Caco-2 (cell line): Measurements from ENCODE around the gene SLC46A2. TPM values are rescaled to one million over a fixed set of nuclear protein-coding genes. Genes with fewer than 3 reads are reported as not detected.

Experiments
- BruUV-seq: library from RNA; stranded (reverse); fragments of 400-500 nt; replicated peaks from 2 replicates; lab custom pipeline; 2021; lab: Mats Ljungman, UMichigan
- CTCF ChIA-PET: fragments of 300-600 bp; sonication (Branson Sonifier 250); formaldehyde crosslinking; loops from one replicate; lab custom pipeline; 2022; ENCODE audit warnings: antibody characterized with exemption; lab: Charles Lee
- POLR2A ChIA-PET: fragments of 300-600 bp; sonication (Branson Sonifier 250); formaldehyde crosslinking; loops from one replicate; lab custom pipeline; 2022; ENCODE audit warnings: antibody characterized with exemption; lab: Charles Lee
- DNase-seq, 2 experiments: peaks; one replicate each; pipeline versions ENCODE4 v3.0.0 to v3.0.0-alpha.2; 2020 to 2022
- H3K27me3 ChIP-seq: replicated peaks from 2 replicates; pipeline ENCODE4 v1.6.0; 2011; ENCODE audit warnings: low read length; ENCODE audit not compliant: control insufficient read depth, insufficient read depth
- H3K36me3 ChIP-seq: 2 replicates; pipeline ENCODE4 v1.5.1; 2011; ENCODE audit warnings: low read length; ENCODE audit not compliant: control insufficient read depth, insufficient read depth
- H3K4me1 ChIP-seq: fragments of 250-450 bp; sonication (Bioruptor Pico); 2 replicates; pipeline ENCODE4 v1.5.1; 2020; ENCODE audit warnings: mild to moderate bottlenecking
- H3K4me3 ChIP-seq: 2 replicates; pipeline ENCODE4 v1.5.1; 2011; ENCODE audit warnings: low read depth, mild to moderate bottlenecking, control low read depth, low read length
- H3K9me3 ChIP-seq: fragments of 250-450 bp; sonication (Bioruptor Pico); 2 replicates; pipeline ENCODE4 v1.5.1; 2020; ENCODE audit warnings: mild to moderate bottlenecking, moderate library complexity
- H3K27ac Mint-ChIP-seq: one replicate; pipeline ENCODE4 v1.8.0; 2022; ENCODE audit warnings: mixed read lengths; ENCODE audit not compliant: unreplicated experiment
- H3K27me3 Mint-ChIP-seq: one replicate; pipeline ENCODE4 v1.8.0; 2022; ENCODE audit warnings: mixed read lengths; ENCODE audit not compliant: insufficient read depth, unreplicated experiment
- H3K36me3 Mint-ChIP-seq: one replicate; pipeline ENCODE4 v1.8.0; 2022; ENCODE audit warnings: mild to moderate bottlenecking, mixed read lengths; ENCODE audit not compliant: insufficient read depth, unreplicated experiment
- H3K4me1 Mint-ChIP-seq: one replicate; pipeline ENCODE4 v1.8.0; 2022; ENCODE audit warnings: low read depth, mixed read lengths; ENCODE audit not compliant: unreplicated experiment
- H3K4me3 Mint-ChIP-seq: one replicate; pipeline ENCODE4 v1.8.0; 2022; ENCODE audit warnings: mild to moderate bottlenecking, moderate library complexity, mixed read lengths; ENCODE audit not compliant: unreplicated experiment
- H3K9me3 Mint-ChIP-seq: one replicate; pipeline ENCODE4 v1.8.0; 2022; ENCODE audit warnings: mixed read lengths; ENCODE audit not compliant: unreplicated experiment
- CTCF ChIP-seq, 2 experiments: fragments of 200-600 bp in 1 of 2; IDR thresholded peaks; 1 replicate in 1 of 2; 2 replicates in 1 of 2; pipeline versions ENCODE4 v1.5.1 to v1.8.0; 2011 to 2022; ENCODE audit warnings: antibody characterized with exemption in 1 of 2, control low read depth in 1 of 2, inconsistent platforms in 1 of 2, low read depth in 1 of 2, low read length in 1 of 2, mild to moderate bottlenecking in 1 of 2, moderate library complexity in 1 of 2; ENCODE audit not compliant: insufficient read depth in 1 of 2, severe bottlenecking in 1 of 2, unreplicated experiment in 1 of 2
- intact Hi-C: fragments of 100-400 bp; cut with micrococcal nuclease; formaldehyde crosslinking; loops from one replicate; pipeline ENCODE4 v1.10.0; 2022; ENCODE audit not compliant: unreplicated experiment
- total RNA-seq: library from RNA; stranded (reverse); gene quantifications from 2 replicates; pipeline ENCODE4 v1.2.3, GENCODE V29; 2022

The SLC46A2 gene
- total RNA-seq, 1 experiment from 2014 or later: not detected

- Mint-ChIP-seq H3K9me3 (no peaks in the 10 kb centered on the region), H3K27me3 (peaks cover 5% of the 10 kb centered on the region), H3K4me1 (peaks cover 7% of the 10 kb centered on the region), H3K27ac (no peak overlapping the region), H3K36me3 (peaks cover 5% of the 10 kb centered on the region), H3K4me3 (no peak overlapping the region)
- BruUV-seq: no TSS peak
- ChIA-PET CTCF (no interaction called here), POLR2A (no interaction called here)
- H3K27me3 ChIP-seq: no peaks in the 10 kb centered on the region
- TF ChIP-seq CTCF (IDR thresholded peaks at IDR 0.05; ENCODE audit: insufficient read depth in 1 of 2, low read depth in 1 of 2, low read length in 1 of 2, severe bottlenecking in 1 of 2, unreplicated experiment in 1 of 2): no peak
- H3K36me3 ChIP-seq: no peaks in the 10 kb centered on the region
- H3K4me1 ChIP-seq: no peaks in the 10 kb centered on the region
- H3K4me3 ChIP-seq: no peak overlapping the region
- no peaks in the 10 kb centered on the region for H3K9me3 ChIP-seq
- no peak for DNase-seq
- intact Hi-C loops: no loop called here
These were observed 10.2 kb upstream of the SLC46A2 start for GRCh38 chr9:112900901-112901300.

- peaks cover 5% of the 10 kb centered on the region for H3K36me3 Mint-ChIP-seq
- no peak for DNase-seq
- intact Hi-C loops: no loop called here
- H3K9me3 Mint-ChIP-seq: no peaks in the 10 kb centered on the region
- H3K4me1 Mint-ChIP-seq: peaks cover 7% of the 10 kb centered on the region
- BruUV-seq: no TSS peak
- H3K27ac Mint-ChIP-seq: no peak overlapping the region
- CTCF ChIA-PET: no interaction called here
- no peak for TF ChIP-seq CTCF (IDR thresholded peaks at IDR 0.05; ENCODE audit: insufficient read depth in 1 of 2, low read depth in 1 of 2, low read length in 1 of 2, severe bottlenecking in 1 of 2, unreplicated experiment in 1 of 2)
- no peaks in the 10 kb centered on the region for H3K9me3 ChIP-seq
- H3K4me3 Mint-ChIP-seq: no peak overlapping the region
- peaks cover 5% of the 10 kb centered on the region for H3K27me3 Mint-ChIP-seq
- no peaks in the 10 kb centered on the region for H3K27me3 ChIP-seq
- no peak overlapping the region for H3K4me3 ChIP-seq
- POLR2A ChIA-PET: no interaction called here
- H3K36me3 ChIP-seq: no peaks in the 10 kb centered on the region
- no peaks in the 10 kb centered on the region for H3K4me1 ChIP-seq
These were observed 9.8 kb upstream of the SLC46A2 start for GRCh38 chr9:112900488-112900887.

GRCh38 chr9:112898872-112899311, 8.2 kb upstream of the SLC46A2 start:
- ChIA-PET POLR2A (no interaction called here), CTCF (no interaction called here)
- H3K4me1 ChIP-seq: no peaks in the 10 kb centered on the region
- Mint-ChIP-seq H3K27me3 (peaks cover 5% of the 10 kb centered on the region), H3K36me3 (peaks cover 5% of the 10 kb centered on the region), H3K4me1 (no peaks in the 10 kb centered on the region), H3K27ac (no peak overlapping the region), H3K9me3 (no peaks in the 10 kb centered on the region), H3K4me3 (no peak overlapping the region)
- no TSS peak for BruUV-seq
- no peak for DNase-seq
- H3K9me3 ChIP-seq: no peaks in the 10 kb centered on the region
- no peak overlapping the region for H3K4me3 ChIP-seq
- intact Hi-C loops: no loop called here
- TF ChIP-seq CTCF (IDR thresholded peaks at IDR 0.05; ENCODE audit: insufficient read depth in 1 of 2, low read depth in 1 of 2, low read length in 1 of 2, severe bottlenecking in 1 of 2, unreplicated experiment in 1 of 2): no peak
- H3K36me3 ChIP-seq: no peaks in the 10 kb centered on the region
- H3K27me3 ChIP-seq: no peaks in the 10 kb centered on the region
